H1 (cell line): Measurements from ENCODE around the gene EPHB1. TPM values are rescaled to one million over a fixed set of nuclear protein-coding genes. Genes with fewer than 3 reads are reported as not detected.
A peak's percentile ranks its signal among the peaks of the same experiment; 100 is the strongest.

Experiments used
- CTCF ChIP-seq, 3 experiments: IDR thresholded peaks; 1 replicate in 2 of 3; 2 replicates in 1 of 3; pipeline versions ENCODE4 v1.5.1 to v1.6.1; 2011; ENCODE audit warnings: low read length in 3 of 3, mild to moderate bottlenecking in 3 of 3, inconsistent platforms in 2 of 3, low read depth in 1 of 3, moderate library complexity in 1 of 3; ENCODE audit not compliant: insufficient read depth in 1 of 3; ENCODE audit errors: control extremely low read depth in 1 of 3
- RNF2 ChIP-seq: fragments of 200-900, 300-1000 bp; sonication (generic); IDR thresholded peaks from 2 replicates; pipeline ENCODE4 v1.7.1; 2016; ENCODE audit warnings: borderline replicate concordance, low read depth, mild to moderate bottlenecking, antibody characterized with exemption, low read length; ENCODE audit not compliant: poor library complexity, severe bottlenecking; ENCODE audit errors: missing control alignments
- polyA plus RNA-seq, 7 experiments: library from polyadenylated mRNA; depleted of rRNA in 3 of 7; stranded (reverse) in 5 of 7; unstranded in 2 of 7; fragments of >200 nt in 5 of 7; fragments of 200-250 nt in 2 of 7; gene quantifications; 1 replicate in 5 of 7; 2 replicates in 1 of 7; 4 replicates in 1 of 7; pipeline versions ENCODE4 v1.2.1 to v1.2.3, GENCODE V29; 2011 to 2013; ENCODE audit warnings: missing spikeins in 2 of 7, mixed read lengths in 2 of 7
- total RNA-seq: library from RNA; stranded (reverse); fragmentation: NEBNext Ultra II Directional; extraction: Animal tissue kit (Norgen Biotek cat#: 25700); gene quantifications from 2 replicates; pipeline ENCODE4 v1.2.1, GENCODE V29; 2021

EPHB1 gene
- total and polyA plus RNA-seq, 2 of the 8 experiments (the other 6 are each of a cell fraction or from before 2014, with no cell fraction given), result 3.5 to 5.9 TPM

DNA sequence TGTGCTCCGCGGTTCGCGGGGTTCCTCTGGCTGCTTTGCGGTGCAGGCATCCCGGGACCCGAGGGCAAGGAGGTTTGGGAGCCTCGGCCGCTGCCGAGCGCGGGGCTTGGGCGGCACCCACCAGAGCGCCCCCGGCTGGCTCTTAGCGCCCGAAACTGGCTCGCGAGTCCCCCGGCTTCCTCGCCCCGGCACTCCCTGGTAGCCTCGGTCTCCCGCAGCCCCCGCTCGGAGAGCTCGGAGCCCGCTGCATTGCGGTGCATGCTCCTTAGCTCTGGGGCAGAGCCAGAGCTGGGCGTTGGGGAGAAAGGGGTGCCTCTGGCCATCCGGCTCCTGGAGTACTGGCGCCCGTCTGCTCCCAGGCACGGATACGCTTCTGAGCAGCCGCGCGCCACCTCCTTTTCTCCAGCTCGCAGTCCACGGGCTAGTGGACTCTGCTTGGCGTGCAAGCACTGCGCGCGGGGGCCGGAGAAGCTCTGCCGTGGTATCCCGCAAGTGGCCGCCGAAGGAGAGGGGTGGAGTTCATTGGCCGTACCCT lies 753 bp downstream of the EPHB1 start (continued):
- peak in 1 of 3 experiments; percentile 18; a peak in 1 of 4 replicates for TF ChIP-seq CTCF (IDR thresholded peaks at IDR 0.05; ENCODE audit: control extremely low read depth in 1 of 3, insufficient read depth in 1 of 3, low read depth in 1 of 3, low read length in 3 of 3)
- peak; percentile 58 for TF ChIP-seq RNF2
